B cell (primary cell): ENCODE results near the gene TXLNA.

Experiments used
- EZH2 ChIP-seq: IDR thresholded peaks from 2 replicates; pipeline ENCODE4 v1.6.1; 2012; ENCODE audit warnings: borderline replicate concordance, low read depth, mild to moderate bottlenecking, moderate library complexity, low read length; ENCODE audit not compliant: insufficient read depth, poor library complexity, severe bottlenecking
- TF ChIP-seq, protein P1 (sequence below): fragments of 200-600 bp; IDR thresholded peaks from one replicate; pipeline ENCODE4 v1.8.0; 2022; ENCODE audit warnings: antibody characterized with exemption, mild to moderate bottlenecking

DNA sequence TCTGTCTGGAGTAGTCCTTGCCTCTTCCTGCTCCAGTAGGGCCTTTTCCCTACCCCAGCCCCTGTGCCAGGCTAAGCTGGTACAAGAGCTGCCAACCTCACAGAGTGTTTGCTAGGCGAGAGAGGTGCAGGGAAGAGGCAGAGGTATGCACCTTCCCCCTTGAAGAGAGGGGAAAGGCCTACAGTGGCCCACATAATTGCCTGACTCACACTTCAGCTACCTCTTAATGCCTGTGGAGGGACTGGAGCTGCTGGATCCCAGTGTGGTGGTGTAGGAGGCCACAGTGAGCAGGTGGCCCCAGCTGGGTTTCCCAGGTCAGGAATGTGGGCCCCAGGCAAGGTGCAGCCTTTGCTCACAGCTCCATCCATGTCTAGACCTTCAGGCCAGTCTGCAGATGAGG, 17.6 kb downstream of the TXLNA start:
- TF ChIP-seq, protein P1, sequence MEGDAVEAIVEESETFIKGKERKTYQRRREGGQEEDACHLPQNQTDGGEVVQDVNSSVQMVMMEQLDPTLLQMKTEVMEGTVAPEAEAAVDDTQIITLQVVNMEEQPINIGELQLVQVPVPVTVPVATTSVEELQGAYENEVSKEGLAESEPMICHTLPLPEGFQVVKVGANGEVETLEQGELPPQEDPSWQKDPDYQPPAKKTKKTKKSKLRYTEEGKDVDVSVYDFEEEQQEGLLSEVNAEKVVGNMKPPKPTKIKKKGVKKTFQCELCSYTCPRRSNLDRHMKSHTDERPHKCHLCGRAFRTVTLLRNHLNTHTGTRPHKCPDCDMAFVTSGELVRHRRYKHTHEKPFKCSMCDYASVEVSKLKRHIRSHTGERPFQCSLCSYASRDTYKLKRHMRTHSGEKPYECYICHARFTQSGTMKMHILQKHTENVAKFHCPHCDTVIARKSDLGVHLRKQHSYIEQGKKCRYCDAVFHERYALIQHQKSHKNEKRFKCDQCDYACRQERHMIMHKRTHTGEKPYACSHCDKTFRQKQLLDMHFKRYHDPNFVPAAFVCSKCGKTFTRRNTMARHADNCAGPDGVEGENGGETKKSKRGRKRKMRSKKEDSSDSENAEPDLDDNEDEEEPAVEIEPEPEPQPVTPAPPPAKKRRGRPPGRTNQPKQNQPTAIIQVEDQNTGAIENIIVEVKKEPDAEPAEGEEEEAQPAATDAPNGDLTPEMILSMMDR: no peak
- TF ChIP-seq EZH2: no peak
